H7 (cell line): ENCODE data around the gene TTC39B. TPM values are rescaled to one million over a fixed set of nuclear protein-coding genes. Genes with fewer than 3 reads are reported as not detected.
"Not testable (repeated sequence)": the region's sequence is repeated elsewhere in the genome, so short reads cannot be mapped to it uniquely, and the experiment has no call there.

Experiments
- DNase-seq: peaks from one replicate; pipeline ENCODE4 v3.0.0; 2012
- H3K27me3 ChIP-seq: 2 replicates; pipeline ENCODE4 v1.6.0; 2011; ENCODE audit warnings: mild to moderate bottlenecking, low read length; ENCODE audit not compliant: control insufficient read depth, insufficient read depth
- H3K36me3 ChIP-seq: replicated peaks from 2 replicates; pipeline ENCODE4 v1.5.1; 2011; ENCODE audit warnings: low read length; ENCODE audit not compliant: control insufficient read depth, insufficient read depth
- H3K4me3 ChIP-seq: 2 replicates; pipeline ENCODE4 v1.5.1; 2011; ENCODE audit warnings: low read depth, mild to moderate bottlenecking, control low read depth, low read length, moderate library complexity; ENCODE audit not compliant: insufficient read depth
- total RNA-seq: library from RNA; depleted of rRNA; stranded (reverse); fragments of >200 nt; shearing (Covaris generic); gene quantifications from 2 replicates; pipeline ENCODE4 v1.2.3, GENCODE V29; 2014

TTC39B gene
- total RNA-seq, 1 experiment from 2014 or later, result 9.0 TPM

- Histone ChIP-seq H3K4me3 (no peak overlapping the region), H3K36me3 (no peaks in the 10 kb centered on the region), H3K27me3 (no peaks in the 10 kb centered on the region)
- DNase-seq, result no peak
Observed at GRCh38 chr9:15239816-15240215, 67.2 kb downstream of the TTC39B start.

- DNase-seq, result no peak
- Histone ChIP-seq H3K4me3 (no peak overlapping the region), H3K27me3 (no peaks in the 10 kb centered on the region), H3K36me3 (no peaks in the 10 kb centered on the region)
Observed at GRCh38 chr9:15238646-15239045, 68.4 kb downstream of the TTC39B start.

GRCh38 chr9:15235658-15236057, 71.4 kb downstream of the TTC39B start:
- DNase-seq, result no peak
- no peaks in the 10 kb centered on the region for H3K36me3 ChIP-seq
- no peaks in the 10 kb centered on the region for H3K27me3 ChIP-seq
- no peak overlapping the region for H3K4me3 ChIP-seq

GRCh38 chr9:15233941-15234490, 73.0 kb downstream of the TTC39B start:
- not testable (repeated sequence) for H3K4me3 ChIP-seq, H3K36me3 ChIP-seq, DNase-seq, H3K27me3 ChIP-seq

GRCh38 chr9:15232706-15233280, 74.2 kb downstream of the TTC39B start:
- not testable (repeated sequence) for H3K4me3 ChIP-seq, H3K27me3 ChIP-seq, DNase-seq, H3K36me3 ChIP-seq

GRCh38 chr9:15231788-15232635, 75.0 kb downstream of the TTC39B start:
- peak; percentile 72 for DNase-seq
- H3K27me3 ChIP-seq, result no peaks in the 10 kb centered on the region
- no peak overlapping the region for H3K4me3 ChIP-seq
- no peaks in the 10 kb centered on the region for H3K36me3 ChIP-seq

GRCh38 chr9:15229409-15229808, 77.6 kb downstream of the TTC39B start:
- Histone ChIP-seq H3K36me3 (no peaks in the 10 kb centered on the region), H3K4me3 (no peak overlapping the region), H3K27me3 (no peaks in the 10 kb centered on the region)
- no peak for DNase-seq

- Histone ChIP-seq H3K36me3 (no peaks in the 10 kb centered on the region), H3K4me3 (no peak overlapping the region)
- DNase-seq, result no peak
Observed at GRCh38 chr9:15227491-15227890, 79.5 kb downstream of the TTC39B start.

GRCh38 chr9:15225564-15226126, 81.4 kb downstream of the TTC39B start:
- Histone ChIP-seq H3K4me3 (no peak overlapping the region), H3K36me3 (no peaks in the 10 kb centered on the region), H3K27me3 (no peaks in the 10 kb centered on the region)
- no peak for DNase-seq

More at GRCh38 chr9:15227491-15227890, 79.5 kb downstream of the TTC39B start:
- no peaks in the 10 kb centered on the region for H3K27me3 ChIP-seq

GRCh38 chr9:15222313-15222712, 84.7 kb downstream of the TTC39B start:
- Histone ChIP-seq H3K36me3 (no peaks in the 10 kb centered on the region), H3K4me3 (no peak overlapping the region), H3K27me3 (no peaks in the 10 kb centered on the region)
- no peak for DNase-seq

GRCh38 chr9:15221746-15222145, 85.3 kb downstream of the TTC39B start:
- H3K36me3 ChIP-seq, result no peaks in the 10 kb centered on the region
- no peak for DNase-seq
- H3K27me3 ChIP-seq, result no peaks in the 10 kb centered on the region
- no peak overlapping the region for H3K4me3 ChIP-seq

GRCh38 chr9:15220658-15221318, 86.2 kb downstream of the TTC39B start:
- no peaks in the 10 kb centered on the region for H3K27me3 ChIP-seq
- H3K36me3 ChIP-seq, result no peaks in the 10 kb centered on the region
- no peak for DNase-seq
- no peak overlapping the region for H3K4me3 ChIP-seq

- Histone ChIP-seq H3K27me3 (no peaks in the 10 kb centered on the region), H3K36me3 (no peaks in the 10 kb centered on the region), H3K4me3 (no peak overlapping the region)
- DNase-seq, result no peak
Observed at GRCh38 chr9:15219546-15219945, 87.5 kb downstream of the TTC39B start.

- Histone ChIP-seq H3K27me3 (no peaks in the 10 kb centered on the region), H3K36me3 (no peaks in the 10 kb centered on the region), H3K4me3 (no peak overlapping the region)
- no peak for DNase-seq
Observed at GRCh38 chr9:15218994-15219393, 88.0 kb downstream of the TTC39B start.
